MM.1S (cell line): ENCODE results near the gene COL18A1.

ENCODE experiments used
- DNase-seq: peaks from one replicate; pipeline ENCODE4 v3.0.0-alpha.2; 2015
- H2AFZ ChIP-seq: fragments of 300-600 bp; sonication (generic); 2 replicates; pipeline ENCODE4 v1.6.0; 2016; ENCODE audit warnings: antibody characterized with exemption, low read length
- H3F3A ChIP-seq: fragments of 300-600 bp; sonication (generic); 2 replicates; pipeline ENCODE4 v1.6.1; 2016; ENCODE audit warnings: mild to moderate bottlenecking, antibody characterized with exemption, low read length, moderate library complexity, mixed read lengths; ENCODE audit not compliant: insufficient read depth
- H3K27ac ChIP-seq: fragments of 300-600 bp; sonication (generic); 2 replicates; pipeline ENCODE4 v1.5.1; 2016; ENCODE audit warnings: mild to moderate bottlenecking, low read length
- H3K27me3 ChIP-seq: fragments of 300-600 bp; sonication (generic); replicated peaks from 2 replicates; pipeline ENCODE4 v1.6.0; 2016; ENCODE audit warnings: low read length; ENCODE audit not compliant: insufficient read depth
- H3K36me3 ChIP-seq: fragments of 300-600 bp; sonication (generic); replicated peaks from 2 replicates; pipeline ENCODE4 v1.6.1; 2016; ENCODE audit warnings: mild to moderate bottlenecking, low read length, mixed read lengths; ENCODE audit not compliant: insufficient read depth
- H3K4me1 ChIP-seq: fragments of 300-600 bp; sonication (generic); 2 replicates; pipeline ENCODE4 v1.6.1; 2016; ENCODE audit warnings: low read length, mixed read lengths
- H3K4me2 ChIP-seq: fragments of 300-600 bp; sonication (generic); 2 replicates; pipeline ENCODE4 v1.6.0; 2016; ENCODE audit warnings: low read depth, low read length
- H3K4me3 ChIP-seq: fragments of 300-600 bp; sonication (generic); 2 replicates; pipeline ENCODE4 v1.5.1; 2016; ENCODE audit warnings: low read length, mixed read lengths
- H3K79me2 ChIP-seq: fragments of 300-600 bp; sonication (generic); 2 replicates; pipeline ENCODE4 v1.6.1; 2016; ENCODE audit warnings: mixed run types, low read length, mixed read lengths
- H3K9ac ChIP-seq: fragments of 300-600 bp; sonication (generic); 2 replicates; pipeline ENCODE4 v1.6.1; 2016; ENCODE audit warnings: low read length, mixed read lengths
- H3K9me2 ChIP-seq: fragments of 300-600 bp; sonication (generic); replicated peaks from 2 replicates; pipeline ENCODE4 v1.6.1; 2016; ENCODE audit warnings: mild to moderate bottlenecking, low read length, mixed read lengths; ENCODE audit not compliant: insufficient read depth
- H3K9me3 ChIP-seq: fragments of 300-600 bp; sonication (generic); replicated peaks from 2 replicates; pipeline ENCODE4 v1.6.1; 2016; ENCODE audit warnings: mild to moderate bottlenecking, low read length, mixed read lengths; ENCODE audit not compliant: insufficient read depth
- H4K20me1 ChIP-seq: fragments of 300-600 bp; sonication (generic); 2 replicates; pipeline ENCODE4 v1.6.1; 2016; ENCODE audit warnings: mild to moderate bottlenecking, low read length, moderate library complexity, mixed read lengths; ENCODE audit not compliant: insufficient read depth
- CTCF ChIP-seq: fragments of 300-600 bp; sonication (generic); IDR thresholded peaks from 2 replicates; pipeline ENCODE4 v1.5.1; 2016; ENCODE audit warnings: antibody characterized with exemption, low read length, mixed read lengths
- EZH2 ChIP-seq: fragments of 300-600 bp; sonication (generic); optimal IDR thresholded peaks from 2 replicates; pipeline ENCODE3; 2017; ENCODE audit warnings: low read depth, mild to moderate bottlenecking, antibody characterized with exemption, low read length, mixed read lengths
- EZH2phosphoT487 ChIP-seq: fragments of 300-600 bp; sonication (generic); IDR thresholded peaks from 2 replicates; pipeline ENCODE4 v1.6.1; 2018; ENCODE audit warnings: antibody characterized with exemption, low read length

Gene COL18A1

DNA sequence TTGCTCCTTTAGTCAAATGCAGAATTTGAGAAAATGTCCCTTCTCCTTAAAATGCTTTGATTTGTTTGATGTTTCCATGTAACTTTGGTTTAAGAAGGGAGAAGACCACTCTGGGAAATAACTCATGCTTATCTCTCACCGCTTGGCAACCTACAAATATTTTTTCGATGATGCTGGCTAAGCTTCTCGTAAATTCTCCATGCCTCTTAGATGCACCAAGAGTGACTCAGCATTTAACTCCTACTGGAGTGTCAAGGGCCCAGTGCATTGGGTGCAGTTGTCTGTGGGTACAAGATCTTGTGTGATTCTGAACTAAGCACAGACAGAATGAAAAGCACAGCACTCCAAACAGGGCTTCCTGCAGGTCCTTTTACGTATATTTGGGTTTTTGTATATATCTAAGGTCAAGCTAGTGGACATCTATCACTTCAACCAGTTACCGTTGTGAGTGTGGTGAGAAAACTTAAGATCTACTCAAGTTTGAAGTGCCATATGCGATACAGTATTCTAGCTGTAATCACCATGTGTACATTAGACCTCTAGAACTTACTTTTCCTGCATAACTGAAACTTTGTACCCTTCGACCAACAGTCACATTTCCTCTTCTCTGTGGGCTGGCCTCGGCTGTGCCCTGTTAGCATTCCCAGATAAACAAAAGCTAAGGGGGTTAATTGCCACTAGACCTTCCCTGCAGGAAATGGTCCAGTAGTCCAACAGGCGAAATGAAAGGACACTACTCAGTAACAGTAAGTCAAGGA lies 55.8 kb downstream of the COL18A1 start:
- H4K20me1 ChIP-seq: no peaks in the 10 kb centered on the region
- no peak overlapping the region for H3K4me3 ChIP-seq
- H3K4me1 ChIP-seq: no peaks in the 10 kb centered on the region
- no peaks in the 10 kb centered on the region for H3F3A ChIP-seq
- no peak overlapping the region for H3K9ac ChIP-seq
- no peak for DNase-seq
- TF ChIP-seq EZH2: no peak
- TF ChIP-seq CTCF: no peak
- no peak for TF ChIP-seq EZH2phosphoT487
- H3K36me3 ChIP-seq: no peaks in the 10 kb centered on the region
- H3K9me3 ChIP-seq: no peaks in the 10 kb centered on the region
- H3K9me2 ChIP-seq: no peaks in the 10 kb centered on the region
- H3K27me3 ChIP-seq: peaks cover 99% of the 10 kb centered on the region
- no peak overlapping the region for H3K27ac ChIP-seq
- no peak overlapping the region for H2AFZ ChIP-seq
- H3K4me2 ChIP-seq: no peak overlapping the region
- no peaks in the 10 kb centered on the region for H3K79me2 ChIP-seq

- no peak for DNase-seq
- Histone ChIP-seq H3K4me2 (no peak overlapping the region), H3K79me2 (no peaks in the 10 kb centered on the region)
Measured at GRCh38 chr21:45461369-45461750, 56.4 kb downstream of the COL18A1 start.

GRCh38 chr21:45461806-45462341 lies 56.9 kb downstream of the COL18A1 start:
- H4K20me1 ChIP-seq: no peaks in the 10 kb centered on the region

More at GRCh38 chr21:45461369-45461750, 56.4 kb downstream of the COL18A1 start:
- H3K4me3 ChIP-seq: no peak overlapping the region
- TF ChIP-seq CTCF (no peak), EZH2phosphoT487 (no peak), EZH2 (no peak)
- H3F3A ChIP-seq: no peaks in the 10 kb centered on the region
- no peaks in the 10 kb centered on the region for H3K9me3 ChIP-seq
- peaks cover 99% of the 10 kb centered on the region for H3K27me3 ChIP-seq
- no peak overlapping the region for H2AFZ ChIP-seq
- H3K4me1 ChIP-seq: no peaks in the 10 kb centered on the region
- H4K20me1 ChIP-seq: no peaks in the 10 kb centered on the region
- H3K9me2 ChIP-seq: no peaks in the 10 kb centered on the region
- H3K9ac ChIP-seq: no peak overlapping the region
- no peak overlapping the region for H3K27ac ChIP-seq
- H3K36me3 ChIP-seq: no peaks in the 10 kb centered on the region

More at GRCh38 chr21:45461806-45462341, 56.9 kb downstream of the COL18A1 start:
- Histone ChIP-seq H3F3A (no peaks in the 10 kb centered on the region), H3K4me2 (no peak overlapping the region), H3K9ac (no peak overlapping the region), H3K36me3 (no peaks in the 10 kb centered on the region), H3K9me2 (no peaks in the 10 kb centered on the region), H3K27me3 (peaks cover 99% of the 10 kb centered on the region), H3K79me2 (no peaks in the 10 kb centered on the region), H3K9me3 (no peaks in the 10 kb centered on the region), H3K27ac (no peak overlapping the region), H2AFZ (no peak overlapping the region), H3K4me1 (no peaks in the 10 kb centered on the region), H3K4me3 (no peak overlapping the region)
- DNase-seq: no peak
- no peak for TF ChIP-seq CTCF
- no peak for TF ChIP-seq EZH2
- TF ChIP-seq EZH2phosphoT487: no peak
